Esophagus squamous epithelium (tissue), 5 donors: ENCODE measurements around the gene RGS6. TPM values are rescaled to one million over a fixed set of nuclear protein-coding genes. Genes with fewer than 3 reads are reported as not detected.

Experiments used
- DNase-seq: peaks from one replicate; lab custom pipeline; 2025; lab: John Stamatoyannopoulos, UW
- H3K27ac ChIP-seq, 4 donors: fragments of 200-600 bp; sonication (generic); one replicate each; pipeline ENCODE4 v1.5.1; 2016 to 2019; ENCODE audit warnings: mild to moderate bottlenecking in 1 of 4
- H3K27me3 ChIP-seq, 4 donors: fragments of 200-600 bp; sonication (generic); 1 replicate in 3 of 4; 2 replicates in 1 of 4; pipeline versions ENCODE4 v1.5.1 to v1.6.0; 2017 to 2021; ENCODE audit warnings: antibody characterized with exemption in 1 of 4
- H3K36me3 ChIP-seq, 3 donors: fragments of 200-600 bp; sonication (generic); one replicate each; pipeline ENCODE4 v1.5.1; 2016 to 2019
- H3K4me1 ChIP-seq, 3 donors: fragments of 200-600 bp; sonication (generic); one replicate each; pipeline ENCODE4 v1.5.1; 2017 to 2019
- H3K4me3 ChIP-seq, 4 donors: fragments of 200-600 bp; sonication (generic); 1 replicate in 3 of 4; 2 replicates in 1 of 4; pipeline ENCODE4 v1.5.1; 2016 to 2019; ENCODE audit warnings: mild to moderate bottlenecking in 2 of 4, moderate library complexity in 1 of 4
- H3K9me3 ChIP-seq, 3 donors: fragments of 200-600 bp; sonication (generic); one replicate each; pipeline ENCODE4 v1.5.1; 2016 to 2019
- POLR2A ChIP-seq, 4 donors: fragments of 450-650 bp; IDR thresholded peaks; one replicate each; pipeline ENCODE4 v1.6.1; 2017; ENCODE audit warnings: antibody characterized with exemption in 4 of 4, mild to moderate bottlenecking in 4 of 4, moderate library complexity in 3 of 4
- WGBS, 2 donors: methylation state at CpG; one replicate each; pipeline ENCODE4 v1.1.5; 2018; 5-methylcytosine and 5-hydroxymethylcytosine counted together
- intact Hi-C: fragments of 100-400 bp; cut with DNase I; formaldehyde crosslinking; loops from one replicate; pipeline ENCODE4 v1.15.0; 2022
- total RNA-seq, 4 donors: library from RNA; depleted of rRNA; stranded (reverse); fragments of >200 nt; gene quantifications; one replicate each; pipeline ENCODE4 v1.1.0, GENCODE V29; 2016
- TF ChIP-seq, protein P1 (sequence below), 6 experiments: fragments of 450-650 bp in 4 of 6; fragments of 200-600 bp in 2 of 6; sonication (generic) in 2 of 6; IDR thresholded peaks; one replicate each; pipeline ENCODE4 v1.5.1; 2016 to 2019; ENCODE audit warnings: antibody characterized with exemption in 6 of 6, mild to moderate bottlenecking in 4 of 6, moderate library complexity in 4 of 6
- donor health status: DM: yes; HTN: yes; CAD: no.

The RGS6 gene
- total RNA-seq, 4 donors from 2014 or later: 0.06 to 0.76 (median 0.66) TPM; not detected in 1

DNA sequence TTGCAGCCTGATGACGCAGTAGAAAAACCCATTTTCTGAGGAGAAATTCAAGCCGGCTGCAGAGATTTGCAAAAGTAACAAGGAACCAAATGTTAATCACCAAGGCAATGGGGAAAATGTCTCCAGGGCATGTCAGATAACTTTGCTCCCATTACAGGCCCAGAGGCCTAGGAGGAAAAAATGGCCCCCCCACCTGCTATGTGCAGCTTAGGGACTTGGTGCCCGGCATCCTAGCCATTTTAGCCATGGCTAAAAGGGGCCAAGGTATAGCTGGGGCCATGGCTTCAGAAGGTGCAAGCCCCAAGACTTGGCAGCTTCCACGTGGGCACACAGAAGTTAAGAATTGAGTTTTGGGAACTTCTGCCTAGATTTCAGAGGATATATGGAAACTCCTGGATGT is 351.9 kb downstream of the RGS6 start:
- no peak overlapping the region for H3K4me3 ChIP-seq
- H3K36me3 ChIP-seq: no peaks in the 10 kb centered on the region
- H3K9me3 ChIP-seq: peaks cover 0 to 21% (median 18%) of the 10 kb centered on the region in 3 donors
- H3K27ac ChIP-seq: no peak overlapping the region
- TF ChIP-seq, protein P1, sequence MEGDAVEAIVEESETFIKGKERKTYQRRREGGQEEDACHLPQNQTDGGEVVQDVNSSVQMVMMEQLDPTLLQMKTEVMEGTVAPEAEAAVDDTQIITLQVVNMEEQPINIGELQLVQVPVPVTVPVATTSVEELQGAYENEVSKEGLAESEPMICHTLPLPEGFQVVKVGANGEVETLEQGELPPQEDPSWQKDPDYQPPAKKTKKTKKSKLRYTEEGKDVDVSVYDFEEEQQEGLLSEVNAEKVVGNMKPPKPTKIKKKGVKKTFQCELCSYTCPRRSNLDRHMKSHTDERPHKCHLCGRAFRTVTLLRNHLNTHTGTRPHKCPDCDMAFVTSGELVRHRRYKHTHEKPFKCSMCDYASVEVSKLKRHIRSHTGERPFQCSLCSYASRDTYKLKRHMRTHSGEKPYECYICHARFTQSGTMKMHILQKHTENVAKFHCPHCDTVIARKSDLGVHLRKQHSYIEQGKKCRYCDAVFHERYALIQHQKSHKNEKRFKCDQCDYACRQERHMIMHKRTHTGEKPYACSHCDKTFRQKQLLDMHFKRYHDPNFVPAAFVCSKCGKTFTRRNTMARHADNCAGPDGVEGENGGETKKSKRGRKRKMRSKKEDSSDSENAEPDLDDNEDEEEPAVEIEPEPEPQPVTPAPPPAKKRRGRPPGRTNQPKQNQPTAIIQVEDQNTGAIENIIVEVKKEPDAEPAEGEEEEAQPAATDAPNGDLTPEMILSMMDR (IDR thresholded peaks at IDR 0.05): no peak
- TF ChIP-seq POLR2A (IDR thresholded peaks at IDR 0.05): no peak
- no peak for DNase-seq
- no peaks in the 10 kb centered on the region for H3K27me3 ChIP-seq
- H3K4me1 ChIP-seq: no peaks in the 10 kb centered on the region
- WGBS, 2 donors: 77 to 80% methylated on average over 4 of the region's 4 CpGs
- intact Hi-C loops: no loop called here

DNA sequence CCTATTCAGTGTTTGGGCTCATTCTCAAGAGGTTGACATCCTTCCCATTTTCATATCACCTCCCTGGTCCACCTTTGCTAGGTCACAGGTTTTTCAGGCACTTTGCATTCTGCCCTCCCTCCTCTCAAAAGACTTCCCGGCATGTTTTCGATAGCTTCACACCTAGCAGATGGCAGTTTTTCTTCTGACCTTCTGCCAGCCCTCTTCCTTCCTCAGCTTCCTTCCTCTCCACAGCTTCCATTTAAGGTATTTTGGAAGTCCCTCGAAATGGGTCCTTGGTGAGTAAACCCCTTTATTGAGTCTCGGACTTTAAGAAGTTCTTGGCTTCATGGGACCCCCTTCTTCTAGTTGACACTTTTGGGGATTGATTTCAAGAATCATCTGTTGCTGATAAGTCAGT is 358.0 kb downstream of the RGS6 start:
- Histone ChIP-seq H3K27me3 (no peaks in the 10 kb centered on the region), H3K4me1 (no peaks in the 10 kb centered on the region), H3K9me3 (peaks cover 0 to 6% (median under 1%) of the 10 kb centered on the region in 3 donors), H3K27ac (no peak overlapping the region), H3K4me3 (no peak overlapping the region), H3K36me3 (no peaks in the 10 kb centered on the region)
- DNase-seq: no peak
- no peak for TF ChIP-seq POLR2A (IDR thresholded peaks at IDR 0.05)
- TF ChIP-seq, protein P1 (IDR thresholded peaks at IDR 0.05): no peak
- WGBS, 2 donors: 51 to 65% methylated on average over 4 of the region's 4 CpGs
- intact Hi-C loops: no loop called here

DNA sequence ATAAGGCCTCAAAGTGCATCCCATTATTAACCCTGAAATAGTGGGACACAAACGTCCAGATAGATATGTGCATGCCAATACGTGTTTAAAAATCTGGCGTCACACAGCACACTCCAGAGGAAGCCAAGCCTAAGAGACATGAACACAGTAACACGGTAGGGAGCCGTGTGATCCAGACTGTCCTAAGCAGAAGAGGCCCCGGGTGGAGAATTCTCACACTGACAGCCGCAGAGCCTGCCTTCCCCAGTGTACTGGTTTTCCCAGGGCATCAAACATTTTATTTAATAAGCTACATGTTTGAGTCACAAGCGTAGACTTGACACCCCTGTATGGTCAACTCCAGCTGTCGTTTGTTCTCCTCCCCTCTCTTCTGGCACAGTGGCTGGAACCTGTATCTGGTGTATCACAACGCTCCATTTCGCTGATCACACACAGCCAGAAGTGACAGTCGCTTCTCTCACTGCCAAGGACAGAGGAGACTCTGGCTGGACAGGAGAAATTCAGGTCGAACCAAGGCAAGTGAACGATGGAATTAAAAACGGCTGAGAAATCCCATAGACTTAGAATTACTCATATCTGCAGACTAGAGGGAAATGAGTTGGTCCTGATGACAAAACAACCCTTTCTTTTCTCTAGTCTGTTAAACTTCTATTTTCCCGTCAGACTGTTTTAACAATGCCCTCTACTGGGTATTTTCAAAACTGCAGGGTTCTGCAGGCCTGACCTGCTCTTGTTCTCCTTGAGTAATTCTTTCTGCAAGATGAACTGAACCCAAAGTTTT is 359.9 kb downstream of the RGS6 start:
- intact Hi-C loops: no loop called here
- WGBS, 2 donors: 53% methylated on average over 16 of the region's 16 CpGs
- H3K4me3 ChIP-seq: no peak overlapping the region
- DNase-seq: no peak
- H3K27ac ChIP-seq: no peak overlapping the region
- H3K9me3 ChIP-seq: no peaks in the 10 kb centered on the region
- TF ChIP-seq, protein P1 (IDR thresholded peaks at IDR 0.05): peak; percentile 17 to 68 (median 37)
- no peak for TF ChIP-seq POLR2A (IDR thresholded peaks at IDR 0.05)
- H3K36me3 ChIP-seq: no peaks in the 10 kb centered on the region
- H3K27me3 ChIP-seq: no peaks in the 10 kb centered on the region
- H3K4me1 ChIP-seq: no peaks in the 10 kb centered on the region

DNA sequence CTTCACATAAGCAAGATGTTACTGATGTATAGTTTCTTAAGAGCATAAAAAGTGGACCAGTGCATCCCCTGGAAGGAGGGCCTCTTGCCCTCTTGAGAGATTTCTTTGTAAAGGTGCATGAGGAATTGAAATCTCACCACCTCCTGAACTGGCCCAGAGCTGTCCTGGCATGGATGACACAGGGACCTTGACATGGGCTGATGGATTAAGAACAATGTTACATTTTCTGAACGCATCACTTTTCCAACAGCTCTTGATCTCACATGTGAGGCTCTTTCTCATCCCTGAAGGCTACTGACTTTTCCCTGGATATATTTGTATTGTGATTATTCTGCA is 360.4 kb downstream of the RGS6 start:
- intact Hi-C loops: no loop called here
- H3K27me3 ChIP-seq: no peaks in the 10 kb centered on the region
- no peak for DNase-seq
- H3K36me3 ChIP-seq: no peaks in the 10 kb centered on the region
- 11 to 38% methylated on average over 1 of the region's 1 CpG for WGBS, 2 donors
- H3K4me3 ChIP-seq: no peak overlapping the region
- no peaks in the 10 kb centered on the region for H3K4me1 ChIP-seq
- H3K9me3 ChIP-seq: no peaks in the 10 kb centered on the region
- TF ChIP-seq, protein P1 (IDR thresholded peaks at IDR 0.05): peak in 1 of 6 experiments; percentile 0
- no peak for TF ChIP-seq POLR2A (IDR thresholded peaks at IDR 0.05)
- H3K27ac ChIP-seq: no peak overlapping the region

DNA sequence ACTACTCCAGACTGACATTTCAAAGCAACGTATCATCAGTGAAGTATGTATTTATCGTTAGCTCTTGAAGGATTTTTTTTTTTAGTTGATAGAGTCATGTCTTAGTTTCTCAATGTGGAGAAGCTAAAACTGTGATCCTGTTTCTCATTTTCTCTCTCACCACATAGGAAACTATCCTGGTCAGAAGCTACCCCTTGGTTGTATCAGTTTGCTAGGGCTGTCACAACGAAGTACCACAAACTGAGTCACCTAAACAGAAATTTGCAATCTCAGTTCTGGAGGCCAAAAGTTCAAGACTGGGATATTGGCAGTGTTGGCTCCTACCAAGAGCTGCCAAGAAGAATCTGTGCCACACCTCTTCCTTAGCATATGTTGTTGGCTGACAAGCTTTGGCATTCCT is 369.1 kb downstream of the RGS6 start:
- no peaks in the 10 kb centered on the region for H3K4me1 ChIP-seq
- H3K27me3 ChIP-seq: no peaks in the 10 kb centered on the region
- peaks cover 0 to 8% (median 0%) of the 10 kb centered on the region in 3 donors for H3K9me3 ChIP-seq
- intact Hi-C loops: no loop called here
- WGBS, 2 donors: 73 to 81% methylated on average over 3 of the region's 3 CpGs
- H3K27ac ChIP-seq: no peak overlapping the region
- TF ChIP-seq, protein P1 (IDR thresholded peaks at IDR 0.05): no peak
- TF ChIP-seq POLR2A (IDR thresholded peaks at IDR 0.05): no peak
- H3K4me3 ChIP-seq: no peak overlapping the region
- H3K36me3 ChIP-seq: no peaks in the 10 kb centered on the region
- DNase-seq: no peak
